K562 (cell line): ENCODE data around the gene DPP10.

ENCODE experiments used
- CREB3 ChIP-seq: fragments of 450-650 bp; conservative IDR thresholded peaks from 2 replicates; pipeline ENCODE4 v1.6.1; 2016; ENCODE audit warnings: missing genetic modification characterization, low read depth, mild to moderate bottlenecking, missing compliant biosample characterization, moderate library complexity
- CTCF ChIP-seq, 3 experiments: IDR thresholded peaks in 2 of 3; conservative IDR thresholded peaks in 1 of 3; 2 replicates each; pipeline ENCODE4 v1.5.1; 2011 to 2012; ENCODE audit warnings: low read length in 3 of 3, mild to moderate bottlenecking in 3 of 3, control low read depth in 2 of 3, improper control_type of control experiment in 1 of 3, inconsistent platforms in 1 of 3, low read depth in 1 of 3, mixed read lengths in 1 of 3, moderate library complexity in 1 of 3; ENCODE audit not compliant: insufficient read depth in 2 of 3
- E2F8 ChIP-seq: fragments of 450-650 bp; IDR thresholded peaks from 2 replicates; pipeline ENCODE4 v1.7.1; 2018; ENCODE audit warnings: mild to moderate bottlenecking, low read depth; ENCODE audit not compliant: partially characterized antibody
- ELF4 ChIP-seq: fragments of 450-650 bp; formaldehyde crosslinking; IDR thresholded peaks from 2 replicates; pipeline ENCODE4 v1.4.0; 2022; ENCODE audit warnings: missing genetic modification characterization
- ID3 ChIP-seq, 2 experiments: fragments of 250-450 bp in 1 of 2; fragments of 450-650 bp in 1 of 2; sonication (Bioruptor Pico) in 1 of 2; IDR thresholded peaks; 2 replicates each; pipeline versions ENCODE4 v1.6.1 to v1.8.0; 2016 to 2021; ENCODE audit warnings: mild to moderate bottlenecking in 2 of 2, moderate library complexity in 2 of 2, missing compliant biosample characterization in 1 of 2, missing genetic modification characterization in 1 of 2
- POLR2AphosphoS5 ChIP-seq: IDR thresholded peaks from 2 replicates; pipeline ENCODE4 v1.6.1; 2011; ENCODE audit warnings: mild to moderate bottlenecking, low read depth, low read length, moderate library complexity; ENCODE audit not compliant: control insufficient read depth, insufficient read depth
- PTRF ChIP-seq: fragments of 450-650 bp; IDR thresholded peaks from 2 replicates; pipeline ENCODE4 v1.6.1; 2016; ENCODE audit warnings: mild to moderate bottlenecking, missing genetic modification characterization, missing compliant biosample characterization
- SPI1 ChIP-seq: IDR thresholded peaks from 2 replicates; pipeline ENCODE4 v1.6.1; 2011; ENCODE audit warnings: low read depth, low read length, control low read depth, borderline replicate concordance
- ZFP36 ChIP-seq: fragments of 150-350 bp; IDR thresholded peaks from 2 replicates; pipeline ENCODE4 v1.6.1; 2018; ENCODE audit warnings: low read length, low read depth; ENCODE audit not compliant: partially characterized antibody
- ZNF507 ChIP-seq: conservative IDR thresholded peaks from 2 replicates; pipeline ENCODE4 v1.6.1; 2017; ENCODE audit warnings: missing genetic modification characterization, missing compliant biosample characterization

GRCh38 chr2:114537777-114538176 is 95.3 kb downstream of the DPP10 start:
- no peak for TF ChIP-seq SPI1
- TF ChIP-seq CTCF (IDR thresholded peaks at IDR 0.05 in 2 of 3, conservative IDR thresholded peaks at IDR 0.05 in 1 of 3; ENCODE audit: insufficient read depth in 2 of 3, low read depth in 1 of 3, low read length in 3 of 3) = no peak
- TF ChIP-seq PTRF = no peak
- no peak for TF ChIP-seq ELF4 (CRISPR knock-in tag)
- TF ChIP-seq ZFP36 = no peak
- no peak for TF ChIP-seq POLR2AphosphoS5
- TF ChIP-seq ID3 (CRISPR knock-in tag; IDR thresholded peaks at IDR 0.05) = no peak
- TF ChIP-seq ID3 (tag; IDR thresholded peaks at IDR 0.05) = no peak
- TF ChIP-seq ZNF507 (tag) = no peak
- no peak for TF ChIP-seq CREB3 (tag)
- TF ChIP-seq E2F8 = no peak
